HG02981 (cell line): ENCODE results near the gene TMBIM1.

Experiments
- ATAC-seq: cut with Tn5 transposase; IDR thresholded peaks from one replicate; pipeline ENCODE4 v1.9.1; 2021; ENCODE audit warnings: mild to moderate bottlenecking, moderate library complexity; ENCODE audit not compliant: unreplicated experiment

TMBIM1 gene

GRCh38 chr2:218293715-218294429 lies 1.6 kb upstream of the TMBIM1 start:
- ATAC-seq = no peak

- ATAC-seq = no peak
These were observed 820 bp downstream of the TMBIM1 start for GRCh38 chr2:218291318-218292047.

GRCh38 chr2:218290316-218291261 lies 1.7 kb downstream of the TMBIM1 start:
- ATAC-seq = peak; percentile 46

GRCh38 chr2:218289639-218290315 lies 2.5 kb downstream of the TMBIM1 start:
- no peak for ATAC-seq

GRCh38 chr2:218286570-218287459 lies 5.5 kb downstream of the TMBIM1 start:
- ATAC-seq = peak; percentile 66

- no peak for ATAC-seq
These were observed 6.7 kb downstream of the TMBIM1 start for GRCh38 chr2:218285604-218286003.

- peak; percentile 42 for ATAC-seq
These were observed 8.0 kb downstream of the TMBIM1 start for GRCh38 chr2:218284106-218284811.

GRCh38 chr2:218282173-218282991 lies 9.9 kb downstream of the TMBIM1 start:
- ATAC-seq = no peak

GRCh38 chr2:218281449-218281848 lies 10.9 kb downstream of the TMBIM1 start:
- no peak for ATAC-seq

GRCh38 chr2:218280260-218280870 lies 11.9 kb downstream of the TMBIM1 start:
- no peak for ATAC-seq

GRCh38 chr2:218278531-218279360 lies 13.6 kb downstream of the TMBIM1 start:
- no peak for ATAC-seq

- no peak for ATAC-seq
These were observed 14.4 kb downstream of the TMBIM1 start for GRCh38 chr2:218277921-218278320.

GRCh38 chr2:218276986-218277755 lies 15.1 kb downstream of the TMBIM1 start:
- no peak for ATAC-seq

GRCh38 chr2:218275371-218276072 lies 16.8 kb downstream of the TMBIM1 start:
- ATAC-seq = no peak

- ATAC-seq = no peak
These were observed 17.7 kb downstream of the TMBIM1 start for GRCh38 chr2:218274586-218274985.

- no peak for ATAC-seq
These were observed 18.4 kb downstream of the TMBIM1 start for GRCh38 chr2:218273908-218274249.
